Anterior cingulate cortex (tissue), 58 donors: ENCODE results near the gene ZSWIM8.
"Not testable (repeated sequence)": the region's sequence is repeated elsewhere in the genome, so short reads cannot be mapped to it uniquely, and the experiment has no call there.

Experiments
- DNase-seq, 58 donors: peaks; one replicate each; lab custom pipeline; 2025; lab: John Stamatoyannopoulos, UW

Gene ZSWIM8

GRCh38 chr10:73810735-73811465 lies 25.5 kb downstream of the ZSWIM8 start:
- peak in 13 of 58 donors; percentile 19 to 57 (median 48) for DNase-seq

GRCh38 chr10:73812657-73813056 lies 27.3 kb downstream of the ZSWIM8 start:
- DNase-seq, result no peak

- DNase-seq, result no peak
These were observed 27.9 kb downstream of the ZSWIM8 start for GRCh38 chr10:73813333-73813732.

GRCh38 chr10:73814276-73814895 lies 29.0 kb downstream of the ZSWIM8 start:
- DNase-seq, result no peak

DNA sequence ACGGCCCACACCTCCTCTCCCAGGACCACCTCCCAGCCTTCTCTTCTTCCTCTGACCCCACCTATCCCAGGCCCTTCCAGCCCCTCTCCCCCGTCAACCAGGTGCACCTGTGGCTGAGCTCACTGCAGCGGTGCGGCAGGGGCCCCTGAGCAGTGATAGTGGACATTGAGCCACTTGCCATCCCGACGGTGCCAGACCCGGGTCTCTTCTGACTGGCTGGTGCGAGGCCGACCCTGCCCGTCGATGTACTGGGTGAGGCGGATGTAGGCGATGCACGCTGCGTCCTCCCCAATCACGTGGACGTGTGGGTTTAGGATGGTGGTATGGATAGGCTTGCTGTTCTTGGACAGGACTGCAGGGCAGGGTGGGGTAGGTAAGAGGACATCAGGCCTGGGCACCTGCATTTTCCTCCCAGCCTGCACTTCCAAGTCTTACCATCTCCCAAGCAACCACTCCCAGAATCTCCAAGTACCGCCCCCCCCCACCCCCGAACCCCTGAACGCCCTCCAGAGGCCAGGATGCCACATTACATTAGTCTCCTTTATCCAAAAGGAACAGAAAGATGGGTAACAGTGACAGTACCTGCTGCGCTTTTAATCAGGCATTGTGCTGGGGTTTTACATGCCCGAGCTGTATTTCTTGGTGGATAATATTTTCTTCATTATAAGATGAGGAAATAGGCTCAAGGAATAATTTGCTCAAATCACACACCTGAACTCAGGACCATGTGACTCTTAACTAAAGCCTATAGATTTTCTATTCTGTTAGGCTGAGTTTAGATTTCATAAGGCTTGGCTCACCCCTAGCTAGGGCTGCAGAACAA lies 29.7 kb downstream of the ZSWIM8 start:
- no peak for DNase-seq

DNA sequence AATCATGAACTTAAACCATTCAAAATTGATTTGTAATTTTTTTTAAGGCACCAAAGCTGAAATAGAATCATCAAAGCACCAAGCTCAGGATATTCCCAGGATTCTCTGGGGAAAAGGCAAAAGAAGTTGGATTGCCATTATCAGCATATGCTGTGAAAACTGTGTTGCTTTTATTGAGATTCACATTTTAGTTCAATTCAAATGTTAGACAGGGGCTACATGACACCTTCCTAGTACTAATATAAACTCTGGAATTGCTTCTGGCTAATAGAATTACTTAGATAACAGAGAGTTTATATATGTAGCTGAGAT lies 30.3 kb downstream of the ZSWIM8 start:
- no peak for DNase-seq

DNA sequence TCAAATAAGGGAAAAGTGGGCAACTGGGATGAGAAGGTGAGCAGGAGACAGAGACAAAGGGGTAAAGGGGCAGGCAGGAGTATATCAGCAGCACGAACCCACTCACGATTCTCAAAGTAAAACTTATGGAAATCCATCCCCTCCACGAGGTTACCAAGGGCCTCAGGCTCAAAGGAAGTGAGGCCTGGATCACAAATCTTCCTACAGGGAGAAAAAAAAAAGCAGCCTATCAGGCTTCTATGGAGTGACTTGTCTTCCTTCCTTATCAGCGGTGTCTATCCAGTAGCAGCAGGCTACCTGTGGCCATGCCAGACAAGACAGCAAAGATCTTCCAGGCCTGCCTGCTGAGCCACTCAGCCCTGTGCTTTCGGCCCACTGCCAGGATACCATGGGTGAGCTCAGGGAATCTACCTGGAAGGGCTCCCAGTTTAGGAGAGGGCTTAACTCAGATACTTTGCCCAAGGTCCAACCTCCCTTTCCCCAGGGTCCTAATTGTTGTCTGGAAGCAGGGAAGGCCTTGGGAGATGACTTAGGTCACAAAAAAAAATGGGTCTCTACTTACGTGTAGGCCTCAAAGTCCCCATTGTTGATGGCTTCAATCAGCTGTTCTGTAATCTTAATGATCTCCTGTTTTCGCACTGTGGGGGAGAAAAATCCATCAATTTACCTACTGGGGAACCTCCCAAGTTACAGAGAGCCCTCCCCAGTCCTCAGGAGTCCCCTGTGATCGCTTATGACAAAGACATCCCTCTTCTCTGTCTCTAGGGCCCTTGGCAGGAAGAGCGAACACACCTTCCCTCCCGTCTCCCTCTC lies 31.7 kb downstream of the ZSWIM8 start:
- DNase-seq, result no peak

DNA sequence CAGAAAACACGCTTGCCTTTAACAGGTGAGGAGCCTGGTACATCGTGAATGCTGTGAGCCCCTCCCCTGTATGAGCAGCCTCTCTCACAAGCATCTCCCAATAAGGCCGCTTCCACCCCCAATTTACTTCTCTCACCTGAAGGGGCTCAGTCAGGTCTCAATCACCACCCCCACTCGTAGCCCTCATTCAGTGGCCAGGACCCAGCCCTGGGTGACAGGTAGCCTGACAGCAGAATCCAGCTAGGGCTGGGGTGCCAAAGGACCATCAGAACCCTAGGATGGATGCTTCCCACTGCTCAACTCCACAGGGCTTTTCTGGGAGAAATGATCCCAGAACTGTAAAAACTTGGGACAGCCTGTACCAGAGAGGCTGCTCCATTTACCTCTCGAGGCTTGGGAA lies 32.4 kb downstream of the ZSWIM8 start:
- no peak for DNase-seq

DNA sequence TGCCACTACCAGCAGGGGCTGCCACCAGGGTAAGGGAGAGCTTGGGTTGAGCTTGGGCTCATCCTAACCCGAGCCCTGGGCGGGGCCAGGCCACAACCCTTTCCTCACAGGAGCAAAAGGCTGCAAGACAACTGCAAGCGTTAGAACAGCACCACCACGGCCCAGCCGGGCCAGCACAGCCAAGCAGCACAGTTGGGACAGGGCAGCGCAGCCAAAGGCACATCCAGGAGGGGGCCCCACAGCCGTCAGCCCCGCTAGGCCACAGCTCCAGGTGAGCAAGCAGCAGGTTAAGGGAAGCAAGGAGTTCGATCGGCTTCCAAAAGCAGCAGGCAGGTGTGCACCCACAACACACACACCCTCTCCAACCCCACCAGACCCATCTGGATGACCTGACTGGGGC lies 33.0 kb downstream of the ZSWIM8 start:
- no peak for DNase-seq

DNA sequence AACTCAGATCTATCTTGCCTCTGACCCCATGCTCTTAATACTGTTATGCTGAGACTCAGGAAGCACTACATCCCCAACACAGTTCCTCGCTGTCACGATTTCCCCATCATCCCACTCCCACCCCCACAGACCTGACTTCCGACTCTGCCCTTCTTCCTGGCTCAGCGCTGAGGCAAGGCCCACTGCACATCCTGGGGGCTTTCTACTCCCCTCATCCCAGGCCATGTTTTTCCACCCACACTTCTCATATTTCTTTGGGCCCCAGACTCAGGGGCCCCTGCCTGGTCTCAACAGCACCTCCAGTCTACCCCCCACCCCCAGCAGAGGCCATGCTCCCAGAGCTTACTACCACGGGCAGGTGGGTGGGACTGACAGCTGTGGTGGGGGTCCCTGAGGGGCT lies 33.7 kb downstream of the ZSWIM8 start:
- DNase-seq, result no peak

- peak in 2 of 58 donors; percentile 8 to 12 for DNase-seq
These were observed 34.2 kb downstream of the ZSWIM8 start for GRCh38 chr10:73819513-73820093.

GRCh38 chr10:73823391-73823790 lies 38.0 kb downstream of the ZSWIM8 start:
- no peak for DNase-seq

DNA sequence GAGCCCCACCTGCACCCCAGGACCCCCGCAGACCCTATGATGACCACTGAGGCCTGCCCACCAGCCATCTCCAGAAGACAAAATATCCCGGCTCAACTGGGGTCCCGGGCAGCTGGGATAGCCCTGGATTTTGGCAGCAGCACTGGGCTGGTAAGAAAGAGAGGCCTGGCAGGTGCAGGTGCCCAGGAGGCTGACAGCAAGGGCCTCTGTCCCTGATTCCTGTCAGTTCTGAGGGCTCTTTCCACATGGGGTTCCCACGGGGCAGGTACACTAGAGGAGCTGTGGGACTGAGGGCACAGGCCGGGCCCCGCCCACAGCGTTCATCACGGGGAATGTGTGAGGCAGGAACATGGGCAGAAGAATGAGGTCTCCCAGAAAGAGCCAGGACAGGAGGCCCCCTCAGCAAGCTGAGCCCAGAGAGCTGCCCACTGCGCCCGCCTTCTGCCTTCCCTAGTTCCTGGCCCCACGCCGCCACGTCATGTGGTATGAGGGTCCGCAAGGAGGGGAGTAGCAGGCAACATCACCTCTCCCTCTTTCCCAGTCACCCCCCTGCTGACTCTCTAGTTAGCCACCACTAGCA lies 38.8 kb downstream of the ZSWIM8 start:
- no peak for DNase-seq

DNA sequence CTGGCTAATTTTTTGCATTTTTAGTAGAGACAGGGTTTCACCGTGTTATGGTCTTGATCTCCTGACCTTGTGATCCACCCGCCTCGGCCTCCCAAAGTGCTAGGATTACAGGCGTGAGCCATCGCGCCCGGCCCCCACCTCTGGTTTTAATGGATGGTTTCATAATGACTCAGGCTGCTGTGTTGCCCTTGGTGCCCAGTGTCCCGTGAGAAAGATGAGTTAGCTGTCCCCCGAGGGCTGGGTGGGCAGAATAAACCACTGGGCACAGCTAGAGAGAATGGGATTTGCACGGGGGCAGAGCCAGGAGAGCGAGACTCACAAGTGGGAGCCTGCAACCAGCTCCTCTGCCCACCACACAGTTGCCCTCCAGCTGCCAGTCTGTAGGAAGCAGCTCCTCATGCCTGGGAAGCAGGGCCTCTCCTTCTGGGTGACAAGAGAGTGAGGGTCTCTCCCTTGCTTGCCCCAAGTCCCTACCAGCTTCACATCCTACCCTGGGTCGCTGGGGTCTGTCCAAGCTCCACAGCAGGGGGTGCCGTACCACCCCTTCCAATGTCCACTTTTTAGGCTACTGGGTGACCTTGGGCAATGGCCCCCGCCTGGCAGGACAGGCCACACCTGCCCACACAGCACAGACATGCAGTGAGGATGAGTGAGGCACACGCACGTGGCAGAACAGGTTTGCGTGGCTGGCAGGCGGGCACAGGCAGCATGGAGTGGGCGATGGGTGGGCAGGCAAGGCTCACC lies 42.1 kb downstream of the ZSWIM8 start:
- peak in 1 of 58 donors; percentile 4 for DNase-seq

DNA sequence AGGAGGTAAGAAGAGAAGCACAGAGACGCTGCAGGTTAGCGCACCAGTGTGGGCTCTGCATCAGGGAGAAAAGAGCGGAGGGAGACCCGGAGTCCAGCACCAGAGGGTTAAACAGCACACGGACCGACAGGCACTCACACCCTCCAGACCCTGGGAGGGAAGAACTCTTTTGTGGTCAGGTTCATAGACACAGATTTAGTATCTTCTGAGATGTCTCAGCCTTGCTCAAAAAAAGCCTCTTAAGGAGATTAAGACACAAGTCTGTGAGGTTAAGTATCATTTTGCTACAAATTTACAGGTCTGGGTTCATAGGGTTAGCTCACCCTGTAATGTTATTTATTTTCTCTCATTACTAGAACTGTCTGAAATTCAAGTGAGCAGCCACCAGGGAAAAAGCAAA lies 42.8 kb downstream of the ZSWIM8 start:
- DNase-seq, result no peak

- not testable (repeated sequence) for DNase-seq
These were observed 43.7 kb downstream of the ZSWIM8 start for GRCh38 chr10:73829090-73829489.

DNA sequence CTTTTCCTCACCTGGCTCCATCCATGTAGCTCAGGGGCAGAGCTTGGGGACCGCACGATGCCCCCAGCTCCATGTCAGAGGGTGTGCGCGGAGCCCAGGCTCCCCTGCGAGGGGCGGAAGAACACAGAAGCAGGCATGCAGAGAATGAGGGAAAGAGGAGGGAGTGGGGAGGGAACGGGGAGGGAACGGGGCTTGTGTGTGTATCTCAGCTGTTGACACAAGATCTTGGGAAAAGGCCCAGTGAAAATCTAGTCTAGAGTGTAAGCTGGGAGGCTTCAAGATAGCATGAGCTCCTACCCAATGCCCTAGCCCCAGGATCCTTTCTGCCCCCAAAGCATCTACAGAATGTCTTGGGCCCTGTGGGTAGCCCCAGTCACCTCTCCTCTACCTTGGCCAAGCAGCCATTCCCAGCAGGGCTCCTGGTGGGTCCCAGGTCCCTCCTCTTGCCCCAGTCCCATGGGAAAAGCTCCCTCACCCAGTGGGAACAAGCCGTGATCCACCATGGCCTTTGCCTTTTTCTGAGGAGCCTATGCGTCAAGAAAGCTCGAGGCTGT lies 51.1 kb downstream of the ZSWIM8 start:
- DNase-seq, result no peak

DNA sequence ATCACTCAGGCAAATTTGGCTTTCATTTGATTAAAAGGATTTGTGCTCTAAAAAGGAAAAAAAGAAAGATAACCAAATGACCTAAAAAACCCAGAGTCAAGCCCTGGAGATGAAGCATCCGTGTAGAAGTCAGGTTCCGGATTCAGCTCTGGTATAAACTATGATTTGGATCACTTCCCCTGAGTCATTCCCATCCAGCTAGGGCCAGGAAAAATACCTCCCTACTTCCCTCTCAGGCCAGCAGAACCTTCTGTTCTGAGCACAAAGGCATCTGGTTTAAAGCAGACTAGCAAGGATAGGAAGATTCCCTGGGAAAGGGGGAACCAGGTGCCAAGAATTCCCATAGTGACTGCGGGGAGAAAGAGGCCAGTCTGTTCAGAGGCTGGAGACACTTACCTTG lies 51.7 kb downstream of the ZSWIM8 start:
- peak in 1 of 58 donors; percentile 61 for DNase-seq

DNA sequence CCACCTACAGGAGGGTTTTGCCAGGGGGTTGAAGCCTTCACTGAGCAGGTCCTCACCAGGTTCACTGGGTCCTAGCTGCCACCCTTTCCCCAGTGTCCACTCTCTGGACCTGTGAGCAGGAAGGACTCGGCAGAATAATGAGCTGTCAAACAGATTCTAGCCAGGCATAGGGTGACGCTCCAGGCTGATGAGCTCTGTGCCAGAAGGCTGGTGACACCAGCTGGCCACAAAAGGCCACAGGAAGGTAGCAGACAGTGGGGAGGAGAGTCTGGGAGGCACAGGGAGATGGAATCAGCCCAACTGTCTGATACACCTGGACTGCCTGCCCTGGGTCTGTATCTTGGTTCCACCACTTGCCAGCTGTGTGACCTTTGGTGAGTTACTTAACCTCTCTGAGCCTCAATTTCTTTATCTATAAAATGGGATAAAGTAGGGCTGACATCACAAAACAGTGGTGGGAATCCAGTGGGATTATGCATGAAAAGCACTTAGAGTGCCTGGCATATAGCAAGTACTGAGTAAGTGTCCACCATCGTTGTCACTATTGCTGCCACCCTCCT lies 52.7 kb downstream of the ZSWIM8 start:
- DNase-seq, result no peak
